OCI-LY1 (cell line): ENCODE data around the gene P3H3.

Source experiments
- CTCF ChIP-seq: fragments of 200-600 bp; sonication (generic), shearing (Covaris generic); IDR thresholded peaks from 2 replicates; pipeline ENCODE4 v1.5.1; 2017; ENCODE audit warnings: mild to moderate bottlenecking, antibody characterized with exemption, low read length, moderate library complexity, mixed read lengths
- EZH2 ChIP-seq: fragments of 200-600 bp; sonication (generic), shearing (Covaris generic); IDR thresholded peaks from 2 replicates; pipeline ENCODE4 v1.8.0; 2017; ENCODE audit warnings: borderline replicate concordance, mixed run types, mild to moderate bottlenecking, antibody characterized with exemption, low read length, moderate library complexity, mixed read lengths

GRCh38 chr12:6860942-6861341, 32.7 kb downstream of the P3H3 start:
- no peak for TF ChIP-seq CTCF
- no peak for TF ChIP-seq EZH2
